GM12878 (cell line): ENCODE results near the gene CACNA1E. TPM values are rescaled to one million over a fixed set of nuclear protein-coding genes. Genes with fewer than 3 reads are reported as not detected.

Experiments
- ATAC-seq: fragments of 200-7000 bp; cut with Tn5 transposase; 3 replicates; pipeline ENCODE4 v1.9.1; 2020; ENCODE audit warnings: mild to moderate bottlenecking, moderate library complexity
- BruUV-seq: library from RNA; stranded (reverse); fragments of 400-500 nt; replicated peaks from 2 replicates; lab custom pipeline; 2021; lab: Mats Ljungman, UMichigan
- CTCF ChIA-PET: fragments of 300-600 bp; sonication (Branson Sonifier 250); formaldehyde crosslinking; extraction: SDS; loops from one replicate; lab custom pipeline; 2021; ENCODE audit warnings: inconsistent platforms; lab: Yijun Ruan, JAX
- POLR2A ChIA-PET: fragments of 350-600 bp; formaldehyde crosslinking; extraction: SDS; loops from one replicate; lab custom pipeline; 2021; ENCODE audit warnings: inconsistent platforms; lab: Charles Lee
- RAD21 ChIA-PET: fragments of 300-600 bp; sonication (Branson Sonifier 250); formaldehyde crosslinking; loops from one replicate; lab custom pipeline; 2023; ENCODE audit warnings: antibody characterized with exemption; ENCODE audit not compliant: unreplicated experiment; lab: Charles Lee
- SMC1A ChIA-PET: fragments of 300-600 bp; sonication (Branson Sonifier 250); formaldehyde crosslinking; loops from one replicate; lab custom pipeline; 2023; ENCODE audit not compliant: unreplicated experiment, uncharacterized antibody; lab: Charles Lee
- DNase-seq: peaks from one replicate; pipeline ENCODE4 v3.0.0-alpha.2; 2011; ENCODE audit warnings: low read depth, low spot score
- FAIRE-seq: peaks from 3 replicates; lab custom pipeline; 2011; peaks lifted over from hg19 to GRCh38; lab: Jason Lieb, UNC
- H2AFZ ChIP-seq: 2 replicates; pipeline ENCODE4 v1.6.0; 2011; ENCODE audit warnings: low read depth, low read length, control low read depth; ENCODE audit not compliant: control insufficient read depth
- H3K27ac ChIP-seq: 2 replicates; pipeline ENCODE4 v1.5.1; 2011; ENCODE audit warnings: control low read depth; ENCODE audit not compliant: control insufficient read depth, insufficient read depth
- H3K27me3 ChIP-seq, 2 experiments: replicated peaks in 1 of 2; 2 replicates each; pipeline versions ENCODE4 v1.6.0 to v1.6.1; 2011; ENCODE audit warnings: low read length in 1 of 2; ENCODE audit not compliant: control insufficient read depth in 2 of 2, insufficient read depth in 2 of 2
- H3K36me3 ChIP-seq, 2 experiments: 2 replicates each; pipeline ENCODE4 v1.5.1; 2011; ENCODE audit warnings: low read length in 1 of 2; ENCODE audit not compliant: control insufficient read depth in 2 of 2, insufficient read depth in 2 of 2
- H3K4me1 ChIP-seq: 2 replicates; pipeline ENCODE4 v1.6.1; 2011; ENCODE audit warnings: mild to moderate bottlenecking, low read length, moderate library complexity, mixed read lengths; ENCODE audit not compliant: control insufficient read depth, insufficient read depth
- H3K4me2 ChIP-seq: 2 replicates; pipeline ENCODE4 v1.6.0; 2011; ENCODE audit warnings: control low read depth; ENCODE audit not compliant: control insufficient read depth, insufficient read depth
- H3K4me3 ChIP-seq: fragments of 200-600 bp; sonication (generic); 2 replicates; pipeline ENCODE4 v1.5.1; 2016
- H3K79me2 ChIP-seq: 2 replicates; pipeline ENCODE4 v1.6.0; 2011; ENCODE audit warnings: low read length; ENCODE audit not compliant: control insufficient read depth, insufficient read depth
- H3K9ac ChIP-seq: 2 replicates; pipeline ENCODE4 v1.8.0; 2011; ENCODE audit warnings: low read length, control low read depth, mixed read lengths; ENCODE audit not compliant: control insufficient read depth, insufficient read depth
- H3K9me3 ChIP-seq: replicated peaks from 3 replicates; pipeline ENCODE4 v1.5.1; 2011; ENCODE audit warnings: mild to moderate bottlenecking, low read length; ENCODE audit not compliant: control insufficient read depth, insufficient read depth
- H4K20me1 ChIP-seq: 2 replicates; pipeline ENCODE4 v1.6.0; 2011; ENCODE audit not compliant: control insufficient read depth, insufficient read depth
- MYB ChIP-seq: fragments of 150-350 bp; IDR thresholded peaks from 2 replicates; pipeline ENCODE4 v1.6.1; 2014; ENCODE audit warnings: mild to moderate bottlenecking, low read depth, low read length, borderline replicate concordance
- RAD21 ChIP-seq: IDR thresholded peaks from 2 replicates; pipeline ENCODE4 v1.6.1; 2011; ENCODE audit warnings: mild to moderate bottlenecking, low read depth, low read length, moderate library complexity; ENCODE audit not compliant: insufficient read depth
- RELB ChIP-seq: fragments of 450-650 bp; IDR thresholded peaks from 2 replicates; pipeline ENCODE4 v1.6.1; 2017; ENCODE audit warnings: low read depth, mild to moderate bottlenecking, moderate library complexity
- ZNF687 ChIP-seq: fragments of 450-650 bp; IDR thresholded peaks from 2 replicates; pipeline ENCODE4 v1.6.1; 2017; ENCODE audit warnings: mild to moderate bottlenecking, moderate library complexity
- WGBS: methylation state at CpG from one replicate; pipeline ENCODE4 v1.1.6; 2016; ENCODE audit warnings: low lambda C conversion rate; ENCODE audit not compliant: insufficient replicate concordance, insufficient coverage; ENCODE audit errors: missing lambda C conversion rate; 5-methylcytosine and 5-hydroxymethylcytosine counted together
- in situ Hi-C: fragments of 300-500 bp; cut with MboI; formaldehyde crosslinking; loops from 9 replicates; pipeline ENCODE4 v1.14.3; 2018; ENCODE audit warnings: mixed read lengths
- intact Hi-C: fragments of 100-400 bp; cut with micrococcal nuclease; formaldehyde crosslinking; loops from one replicate; pipeline ENCODE4 v1.14.2; 2022; ENCODE audit not compliant: unreplicated experiment
- polyA plus RNA-seq, 11 experiments: library from polyadenylated mRNA; depleted of rRNA in 4 of 11; unstranded in 6 of 11; stranded (reverse) in 5 of 11; fragments of >200 nt; fragmentation: Nextera tagmentation in 4 of 11; fragmentation: Illumina TruSeq in 1 of 11; extraction: Ambion mirVana in 4 of 11; extraction: Trizol in 1 of 11; gene quantifications; 1 replicate in 1 of 11; 2 replicates in 10 of 11; pipeline versions ENCODE4 v1.2.1 to v1.2.3, GENCODE V29; 2011 to 2016; ENCODE audit warnings: inconsistent platforms in 2 of 11, missing spikeins in 2 of 11, low read depth in 1 of 11
- total RNA-seq, 4 experiments: library from RNA; depleted of rRNA in 3 of 4; stranded (reverse); fragments of >200 nt in 3 of 4; fragmentation: Illumina TruSeq in 1 of 4; extraction: Trizol in 1 of 4; gene quantifications; 2 replicates each; pipeline versions ENCODE4 v1.2.1 to v1.2.3, GENCODE V29; 2013 to 2021

Gene CACNA1E
- total and polyA plus RNA-seq, 10 of the 15 experiments (the other 5 are each of a cell fraction or from before 2014, with no cell fraction given): 0.57 to 22.0 (median 8.5) TPM

GRCh38 chr1:181438013-181438412, 45.3 kb upstream of the CACNA1E start (continued):
- TF ChIP-seq RELB: 0 out of 2 replicates have a peak, but pooled peaks have one; percentile 22
- TF ChIP-seq ZNF687: no peak; the same call in 1 of the 2 replicates

GRCh38 chr1:181440510-181440909, 42.8 kb upstream of the CACNA1E start:
- ChIA-PET CTCF (interaction anchor here (1.2 to 1.8 kb wide), 4 partner anchors 11 to 38 kb away, joined by 3 to 4 read pairs (median 3); no protein-coding TSS in a partner anchor), SMC1A (interaction anchor here (0.8 to 3.2 kb wide), 3 partner anchors 10 to 38 kb away, joined by 3 to 9 read pairs (median 3); no protein-coding TSS in a partner anchor), RAD21 (interaction anchor here (0.6 to 2.9 kb wide), 6 partner anchors 10 to 497 kb away, joined by 3 to 12 read pairs (median 6); no protein-coding TSS in a partner anchor), POLR2A (interaction anchor here (0.6 to 1.1 kb wide), 5 partner anchors 10 to 589 kb away, joined by 3 to 7 read pairs (median 3); no protein-coding TSS in a partner anchor)
- FAIRE-seq: no peak
- Histone ChIP-seq H3K36me3 (no peaks in the 10 kb centered on the region), H3K9ac (no peak overlapping the region), H3K4me2 (no peak overlapping the region), H2AFZ (no peak overlapping the region), H3K4me3 (no peak overlapping the region), H3K4me1 (peaks cover 18% of the 10 kb centered on the region), H3K27ac (no peak overlapping the region), H4K20me1 (no peaks in the 10 kb centered on the region), H3K79me2 (no peaks in the 10 kb centered on the region), H3K27me3 (no peaks in the 10 kb centered on the region), H3K9me3 (no peaks in the 10 kb centered on the region)
- WGBS: 72% methylated on average over 4 of the region's 4 CpGs
- TF ChIP-seq MYB (no peak), RAD21 (no peak)
- BruUV-seq: no TSS peak
- intact Hi-C loops: no loop called here
- DNase-seq: no peak
- peak; percentile 28 for ATAC-seq
- in situ Hi-C loops: no loop called here
